AML-193 (cell line): ENCODE data around the gene RNPS1.
"Not testable (repeated sequence)": the region's sequence is repeated elsewhere in the genome, so short reads cannot be mapped to it uniquely, and the experiment has no call there.

Source experiments
- DNase-seq, 2 experiments: peaks; one replicate each; lab custom pipeline; 2025; lab: John Stamatoyannopoulos, UW

The RNPS1 gene

GRCh38 chr16:2257726-2258125 lies 10.2 kb downstream of the RNPS1 start:
- DNase-seq: no peak

- DNase-seq: no peak
Measured at GRCh38 chr16:2256531-2257140, 11.3 kb downstream of the RNPS1 start.

GRCh38 chr16:2253293-2253692 lies 14.6 kb downstream of the RNPS1 start:
- no peak for DNase-seq

GRCh38 chr16:2252806-2253148 lies 15.1 kb downstream of the RNPS1 start:
- DNase-seq: no peak

GRCh38 chr16:2251296-2252111 lies 16.4 kb downstream of the RNPS1 start, which contains the start of gene ECI1:
TSS of gene ECI1 (minus strand) at chr16:2251587. CDS start at chr16:2251566, 21 bp downstream.
- peak; percentile 85 to 92 for DNase-seq

GRCh38 chr16:2250652-2251295 lies 17.2 kb downstream of the RNPS1 start:
- no peak for DNase-seq

- no peak for DNase-seq
Measured at GRCh38 chr16:2246301-2246885, 21.5 kb downstream of the RNPS1 start.

GRCh38 chr16:2244926-2245795 lies 22.8 kb downstream of the RNPS1 start:
- DNase-seq: no peak

GRCh38 chr16:2244301-2244700 lies 23.6 kb downstream of the RNPS1 start:
- no peak for DNase-seq

- DNase-seq: no peak
Measured at GRCh38 chr16:2243781-2244180, 24.1 kb downstream of the RNPS1 start.

GRCh38 chr16:2243031-2243528 lies 24.8 kb downstream of the RNPS1 start:
- peak in 1 of 2 experiments; percentile 1 for DNase-seq

GRCh38 chr16:2242598-2242997 lies 25.3 kb downstream of the RNPS1 start:
- DNase-seq: no peak

GRCh38 chr16:2240331-2240730 lies 27.6 kb downstream of the RNPS1 start:
- not testable (repeated sequence) for DNase-seq

GRCh38 chr16:2238838-2239675 lies 28.9 kb downstream of the RNPS1 start:
- DNase-seq: no peak

GRCh38 chr16:2238150-2238837 lies 29.6 kb downstream of the RNPS1 start:
- no peak for DNase-seq

- DNase-seq: no peak
Measured at GRCh38 chr16:2237493-2238149, 30.3 kb downstream of the RNPS1 start.

GRCh38 chr16:2237102-2237482 lies 30.8 kb downstream of the RNPS1 start:
- DNase-seq: no peak

- no peak for DNase-seq
Measured at GRCh38 chr16:2236337-2237101, 31.4 kb downstream of the RNPS1 start, which contains the start of gene DNASE1L2. TSS of gene DNASE1L2 (plus strand) at chr16:2236444. CDS start at chr16:2236817, 373 bp downstream.
